Endodermal cell (in vitro differentiated cells): ENCODE data around the gene CXorf49B. TPM values are rescaled to one million over a fixed set of nuclear protein-coding genes. Genes with fewer than 3 reads are reported as not detected.

Experiments
- DNase-seq: peaks from one replicate; pipeline ENCODE4 v3.0.0-alpha.2; 2017
- H3K27ac ChIP-seq: 2 replicates; pipeline ENCODE4 v1.5.1; 2013; ENCODE audit warnings: mild to moderate bottlenecking, low read depth, low read length, moderate library complexity
- H3K27me3 ChIP-seq: 2 replicates; pipeline ENCODE4 v1.6.1; 2013; ENCODE audit warnings: mild to moderate bottlenecking, low read length, moderate library complexity; ENCODE audit not compliant: insufficient read depth, control insufficient read depth, poor library complexity, severe bottlenecking
- H3K36me3 ChIP-seq: 2 replicates; pipeline ENCODE4 v1.7.0; 2013; ENCODE audit warnings: mild to moderate bottlenecking, low read length, moderate library complexity; ENCODE audit not compliant: control insufficient read depth, insufficient read depth
- H3K4me1 ChIP-seq: one replicate; pipeline ENCODE4 v1.7.0; 2013; ENCODE audit warnings: low read length; ENCODE audit not compliant: control insufficient read depth, insufficient read depth
- H3K4me3 ChIP-seq: 2 replicates; pipeline ENCODE4 v1.5.1; 2013; ENCODE audit warnings: mild to moderate bottlenecking, low read length, moderate library complexity
- H3K9ac ChIP-seq: 2 replicates; pipeline ENCODE4 v1.6.1; 2013; ENCODE audit warnings: mild to moderate bottlenecking, low read length, moderate library complexity; ENCODE audit not compliant: poor library complexity, severe bottlenecking; ENCODE audit errors: extremely low read depth
- H3K9me3 ChIP-seq: 2 replicates; pipeline ENCODE4 v1.6.1; 2013; ENCODE audit warnings: mild to moderate bottlenecking, low read length, moderate library complexity; ENCODE audit not compliant: control insufficient read depth
- H3K27ac Mint-ChIP-seq: 2 replicates; pipeline ENCODE4 v1.8.0; 2020; ENCODE audit warnings: mixed read lengths
- H3K27me3 Mint-ChIP-seq: 2 replicates; pipeline ENCODE4 v1.8.0; 2021; ENCODE audit warnings: mild to moderate bottlenecking, mixed read lengths; ENCODE audit not compliant: insufficient read depth
- H3K36me3 Mint-ChIP-seq: 2 replicates; pipeline ENCODE4 v1.8.0; 2020; ENCODE audit warnings: low read depth, mixed read lengths
- H3K4me1 Mint-ChIP-seq: 2 replicates; pipeline ENCODE4 v1.8.0; 2020; ENCODE audit warnings: mixed read lengths
- H3K4me3 Mint-ChIP-seq: 2 replicates; pipeline ENCODE4 v1.8.0; 2020; ENCODE audit warnings: mild to moderate bottlenecking, moderate library complexity, mixed read lengths
- H3K9me3 Mint-ChIP-seq: 2 replicates; pipeline ENCODE4 v1.8.0; 2020; ENCODE audit warnings: mild to moderate bottlenecking, mixed read lengths
- WGBS, 2 experiments: methylation state at CpG; one replicate each; pipeline versions ENCODE4 v1.1.5 to v1.1.7; 2013; ENCODE audit warnings: missing lambda C conversion rate in 2 of 2, mixed read lengths in 1 of 2; ENCODE audit not compliant: insufficient coverage in 1 of 2, insufficient read length in 1 of 2; 5-methylcytosine and 5-hydroxymethylcytosine counted together
- total RNA-seq, 2 donors: library from RNA; stranded (reverse); fragmentation: NEBNext Ultra II Directional in 1 of 2; extraction: Animal tissue kit (Norgen Biotek cat#: 25700) in 1 of 2; gene quantifications; 2 replicates in 1 of 2; 3 replicates in 1 of 2; pipeline ENCODE4 v1.2.1, GENCODE V29; 2021
- TF ChIP-seq, protein P1 (sequence below): fragments of 200-600 bp; sonication (generic); conservative IDR thresholded peaks from 2 replicates; pipeline ENCODE4 v1.5.0; 2021; ENCODE audit warnings: antibody characterized with exemption, mild to moderate bottlenecking

CXorf49B gene
- total RNA-seq, 2 donors from 2014 or later = not detected

GRCh38 chrX:71814123-71814912, 51.2 kb downstream of the CXorf49B start:
- TF ChIP-seq, protein P1, sequence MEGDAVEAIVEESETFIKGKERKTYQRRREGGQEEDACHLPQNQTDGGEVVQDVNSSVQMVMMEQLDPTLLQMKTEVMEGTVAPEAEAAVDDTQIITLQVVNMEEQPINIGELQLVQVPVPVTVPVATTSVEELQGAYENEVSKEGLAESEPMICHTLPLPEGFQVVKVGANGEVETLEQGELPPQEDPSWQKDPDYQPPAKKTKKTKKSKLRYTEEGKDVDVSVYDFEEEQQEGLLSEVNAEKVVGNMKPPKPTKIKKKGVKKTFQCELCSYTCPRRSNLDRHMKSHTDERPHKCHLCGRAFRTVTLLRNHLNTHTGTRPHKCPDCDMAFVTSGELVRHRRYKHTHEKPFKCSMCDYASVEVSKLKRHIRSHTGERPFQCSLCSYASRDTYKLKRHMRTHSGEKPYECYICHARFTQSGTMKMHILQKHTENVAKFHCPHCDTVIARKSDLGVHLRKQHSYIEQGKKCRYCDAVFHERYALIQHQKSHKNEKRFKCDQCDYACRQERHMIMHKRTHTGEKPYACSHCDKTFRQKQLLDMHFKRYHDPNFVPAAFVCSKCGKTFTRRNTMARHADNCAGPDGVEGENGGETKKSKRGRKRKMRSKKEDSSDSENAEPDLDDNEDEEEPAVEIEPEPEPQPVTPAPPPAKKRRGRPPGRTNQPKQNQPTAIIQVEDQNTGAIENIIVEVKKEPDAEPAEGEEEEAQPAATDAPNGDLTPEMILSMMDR = no peak
- DNase-seq = peak; percentile 28
- H3K27me3 ChIP-seq = no peaks in the 10 kb centered on the region
- Mint-ChIP-seq H3K36me3 (no peaks in the 10 kb centered on the region), H3K27ac (no peak overlapping the region), H3K27me3 (peaks cover 19% of the 10 kb centered on the region), H3K4me1 (no peaks in the 10 kb centered on the region), H3K4me3 (no peak overlapping the region), H3K9me3 (peaks cover 69% of the 10 kb centered on the region)
- no peaks in the 10 kb centered on the region for H3K36me3 ChIP-seq
- H3K4me3 ChIP-seq = no peak overlapping the region
- no peak overlapping the region for H3K9ac ChIP-seq
- H3K9me3 ChIP-seq = no peaks in the 10 kb centered on the region
- H3K4me1 ChIP-seq = no peaks in the 10 kb centered on the region
- WGBS, 2 experiments = 89 to 100% methylated on average over 2 to 25 of the region's 25 CpGs
- H3K27ac ChIP-seq = no peak overlapping the region

DNA sequence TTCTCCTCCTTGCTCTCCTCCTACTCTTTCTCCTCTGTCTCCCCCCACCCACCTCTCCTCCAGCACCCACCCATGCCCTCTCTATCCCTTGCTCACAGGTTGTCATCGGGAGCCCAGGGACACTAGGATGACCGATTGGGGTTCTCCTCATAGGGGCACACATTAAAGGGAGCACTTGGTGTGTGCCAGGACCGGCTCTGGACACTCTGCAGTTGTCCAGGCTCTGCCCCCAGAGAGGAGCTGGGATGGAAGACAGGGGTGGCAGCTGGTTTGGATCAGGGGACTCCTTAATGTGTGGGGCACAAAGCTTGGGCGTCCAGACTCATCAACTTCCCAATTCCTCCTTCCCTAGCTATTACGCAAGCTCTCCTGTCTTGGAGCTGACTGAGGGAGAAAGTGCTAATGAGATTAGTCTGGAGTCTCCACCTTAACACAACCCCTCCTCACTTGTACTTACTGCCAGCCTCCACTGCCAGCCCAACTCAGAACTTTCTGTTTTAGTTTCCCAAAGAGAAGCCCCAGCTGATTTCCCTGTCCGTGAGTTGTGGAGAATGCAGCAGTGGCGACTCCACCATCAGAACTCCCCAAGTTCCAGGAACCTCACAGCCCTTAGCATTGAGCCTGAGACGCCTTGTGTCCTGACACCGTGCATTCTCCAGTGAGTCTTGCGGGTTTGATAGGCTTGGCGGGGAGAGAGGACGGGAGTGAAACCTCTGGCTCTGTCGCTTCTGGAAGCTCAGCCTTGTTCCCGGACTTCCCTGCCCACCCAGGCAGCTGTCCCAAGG, 52.2 kb downstream of the CXorf49B start:
- Histone ChIP-seq H3K9ac (no peak overlapping the region), H3K9me3 (no peaks in the 10 kb centered on the region), H3K36me3 (no peaks in the 10 kb centered on the region), H3K4me1 (no peaks in the 10 kb centered on the region), H3K27me3 (no peaks in the 10 kb centered on the region), H3K4me3 (no peak overlapping the region), H3K27ac (no peak overlapping the region)
- H3K4me3 Mint-ChIP-seq = no peak overlapping the region
- WGBS, 2 experiments = 93% methylated on average over 12 of the region's 14 CpGs; no CpG with 5 or more reads in 1 of the 2 experiments
- no peak overlapping the region for H3K27ac Mint-ChIP-seq
- TF ChIP-seq, protein P1 = no peak
- H3K4me1 Mint-ChIP-seq = no peaks in the 10 kb centered on the region
- peaks cover 70% of the 10 kb centered on the region for H3K9me3 Mint-ChIP-seq
- peaks cover 27% of the 10 kb centered on the region for H3K27me3 Mint-ChIP-seq
- no peaks in the 10 kb centered on the region for H3K36me3 Mint-ChIP-seq
- DNase-seq = peak; percentile 36

DNA sequence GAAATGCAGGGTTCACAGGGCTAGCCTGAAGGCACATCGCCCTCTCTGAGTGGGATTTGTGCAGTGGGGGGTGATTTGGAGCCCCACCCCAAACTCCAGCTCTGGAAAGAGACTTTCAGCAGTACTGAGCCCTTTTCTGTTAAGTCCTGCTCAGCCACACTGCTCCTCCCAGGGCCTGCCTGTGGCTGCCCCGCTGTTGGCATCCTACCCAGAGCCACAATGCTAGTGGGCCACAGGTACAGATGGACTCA, 52.7 kb downstream of the CXorf49B start:
- H3K27ac Mint-ChIP-seq = no peak overlapping the region
- H3K9me3 Mint-ChIP-seq = peaks cover 73% of the 10 kb centered on the region
- H3K4me3 Mint-ChIP-seq = no peak overlapping the region
- Histone ChIP-seq H3K9me3 (no peaks in the 10 kb centered on the region), H3K9ac (no peak overlapping the region), H3K4me1 (no peaks in the 10 kb centered on the region), H3K27ac (no peak overlapping the region), H3K36me3 (no peaks in the 10 kb centered on the region), H3K4me3 (no peak overlapping the region), H3K27me3 (no peaks in the 10 kb centered on the region)
- 90% methylated on average over 2 of the region's 2 CpGs; no CpG with 5 or more reads in 1 of the 2 experiments for WGBS, 2 experiments
- TF ChIP-seq, protein P1 = no peak
- H3K36me3 Mint-ChIP-seq = no peaks in the 10 kb centered on the region
- no peaks in the 10 kb centered on the region for H3K4me1 Mint-ChIP-seq
- no peak for DNase-seq
- H3K27me3 Mint-ChIP-seq = peaks cover 29% of the 10 kb centered on the region

Other genes with a start within 250 kb of the CXorf49B start
- gene OGT, start 230.2 kb upstream of the CXorf49B start, total RNA-seq = 100 to 1,000 TPM; 114 to 153 TPM
- gene GCNA, start 184.9 kb upstream of the CXorf49B start, total RNA-seq = 1 to 10 TPM; 2.1 to 2.3 TPM
- gene CXCR3, start 144.8 kb upstream of the CXorf49B start, total RNA-seq = not detected
- not detected for gene CXorf49, start 45.1 kb upstream of the CXorf49B start, total RNA-seq
- gene NHSL2, start 147.5 kb downstream of the CXorf49B start, total RNA-seq = 10 to 100 TPM in 1 of 2 donors, 1 to 10 TPM in 1; 6.9 to 11.2 TPM